Activated naive CD8-positive, alpha-beta T cell treated with anti-CD3 and anti-CD28 coated beads, Interleukin-2, amount 10 ng/mL, durations not matched to agents 7 days and 5 days (primary cell): ENCODE results near the gene HOXA5. TPM values are rescaled to one million over a fixed set of nuclear protein-coding genes. Genes with fewer than 3 reads are reported as not detected.

Experiments
- ATAC-seq: fragments of 150-1000 bp; cut with Tn5 transposase; one replicate; pipeline ENCODE4 v1.10.0; 2021; ENCODE audit warnings: low read depth, moderate library complexity
- POLR2A ChIA-PET: fragments of 350-600 bp; sonication (Branson Sonifier 250); formaldehyde crosslinking; loops from one replicate; lab custom pipeline; 2021; ENCODE audit warnings: antibody characterized with exemption; lab: Charles Lee
- DNase-seq: peaks from one replicate; pipeline ENCODE4 v3.0.0; 2021
- H3K27ac Mint-ChIP-seq: one replicate; pipeline ENCODE4 v1.8.0; 2022; ENCODE audit warnings: mild to moderate bottlenecking, mixed read lengths
- H3K27me3 Mint-ChIP-seq: one replicate; pipeline ENCODE4 v1.8.0; 2022; ENCODE audit warnings: mild to moderate bottlenecking, moderate library complexity, mixed read lengths
- H3K36me3 Mint-ChIP-seq: one replicate; pipeline ENCODE4 v1.8.0; 2021; ENCODE audit warnings: mild to moderate bottlenecking, mixed read lengths
- H3K4me1 Mint-ChIP-seq: one replicate; pipeline ENCODE4 v1.8.0; 2021; ENCODE audit warnings: mixed read lengths
- H3K4me3 Mint-ChIP-seq: one replicate; pipeline ENCODE4 v1.8.0; 2022; ENCODE audit warnings: mild to moderate bottlenecking, moderate library complexity, mixed read lengths
- H3K9me3 Mint-ChIP-seq: one replicate; pipeline ENCODE4 v1.8.0; 2021; ENCODE audit warnings: mixed read lengths
- total RNA-seq, 2 experiments: library from RNA; stranded (reverse); gene quantifications; one replicate each; pipeline ENCODE4 v1.2.3, GENCODE V29; 2021

Gene HOXA5
- total RNA-seq, 2 experiments from 2014 or later = not detected

DNA sequence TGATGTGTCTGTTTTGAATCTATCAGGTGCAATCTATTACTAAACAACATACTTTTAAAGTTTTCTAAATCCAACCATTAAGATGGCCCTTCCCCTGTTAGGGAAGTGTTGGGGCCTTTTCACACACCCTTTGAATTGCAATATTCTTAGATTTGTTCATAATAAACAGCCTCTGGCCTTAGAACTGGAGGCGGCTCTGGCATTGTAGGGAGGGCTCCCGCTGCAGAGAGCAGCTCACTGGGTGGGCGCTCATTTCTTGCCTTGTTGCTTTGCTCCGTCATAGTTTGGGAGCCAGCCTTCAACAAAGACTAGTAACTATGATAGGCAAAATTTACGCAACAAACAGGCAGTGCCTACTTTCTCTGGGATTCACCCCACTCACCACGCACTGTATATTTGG, 34.9 kb upstream of the HOXA5 start:
- ATAC-seq (no peak), DNase-seq (no peak)
- Mint-ChIP-seq H3K36me3 (peaks cover 1% of the 10 kb centered on the region), H3K27ac (no peak overlapping the region), H3K4me3 (no peak overlapping the region), H3K27me3 (peaks cover 66% of the 10 kb centered on the region), H3K4me1 (peaks cover 5% of the 10 kb centered on the region), H3K9me3 (no peaks in the 10 kb centered on the region)
- POLR2A ChIA-PET = no interaction called here

- POLR2A ChIA-PET = no interaction called here
- H3K4me3 Mint-ChIP-seq = no peak overlapping the region
- ATAC-seq (no peak), DNase-seq (no peak)
- peaks cover 1% of the 10 kb centered on the region for H3K36me3 Mint-ChIP-seq
- no peak overlapping the region for H3K27ac Mint-ChIP-seq
- H3K4me1 Mint-ChIP-seq = peaks cover 5% of the 10 kb centered on the region
- H3K27me3 Mint-ChIP-seq = peaks cover 62% of the 10 kb centered on the region
- H3K9me3 Mint-ChIP-seq = no peaks in the 10 kb centered on the region
These were observed 34.4 kb upstream of the HOXA5 start for GRCh38 chr7:27177795-27178320.

DNA sequence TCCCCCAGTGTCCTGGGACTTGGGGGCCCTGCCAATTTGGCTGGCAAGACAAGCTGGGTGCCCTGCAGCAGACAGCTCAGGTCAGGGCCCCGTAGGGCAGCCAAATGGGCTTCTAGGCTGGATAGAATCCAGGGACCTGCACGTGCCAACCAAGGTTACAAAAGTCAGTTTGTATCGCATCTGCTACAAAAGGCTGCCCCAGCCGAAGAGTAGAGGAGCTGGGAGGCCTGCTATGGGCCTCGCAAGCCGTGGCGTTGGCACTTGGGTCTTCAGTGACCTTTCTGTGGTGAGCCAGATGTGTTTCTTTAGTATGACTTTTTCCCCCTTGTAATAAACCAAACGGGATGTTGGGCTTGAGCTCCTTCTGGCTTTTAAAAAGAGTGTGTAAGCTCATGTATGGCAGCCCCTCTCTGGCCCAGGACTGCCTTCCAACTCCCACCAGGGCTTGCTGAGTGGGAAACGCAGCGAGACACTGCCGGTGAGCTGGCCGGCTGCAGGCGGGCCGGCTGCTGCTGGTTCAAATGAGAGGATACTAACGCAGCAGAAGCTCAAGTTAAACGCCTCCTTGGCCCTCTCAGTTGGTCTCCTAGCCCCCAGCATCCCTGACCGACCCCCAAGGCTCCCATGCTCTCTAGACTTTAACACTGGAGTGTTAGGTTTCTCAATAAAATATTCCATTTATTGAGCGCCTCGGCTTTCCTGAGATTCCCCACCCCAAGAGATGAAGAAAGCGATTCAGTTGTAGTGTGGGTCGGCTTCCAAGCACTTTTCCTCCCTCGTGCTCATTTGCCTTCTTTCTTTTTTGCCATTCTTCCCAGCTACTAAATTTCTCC, 33.7 kb upstream of the HOXA5 start:
- H3K4me3 Mint-ChIP-seq = no peak overlapping the region
- POLR2A ChIA-PET = interaction anchor here (0.5 to 0.7 kb wide), 2 partner anchors 14 to 1321 kb away, joined by 3 to 5 read pairs; no protein-coding TSS in a partner anchor
- H3K9me3 Mint-ChIP-seq = no peaks in the 10 kb centered on the region
- no peak overlapping the region for H3K27ac Mint-ChIP-seq
- peaks cover 8% of the 10 kb centered on the region for H3K4me1 Mint-ChIP-seq
- peak; percentile 15 for DNase-seq
- ATAC-seq = no peak
- peaks cover 62% of the 10 kb centered on the region for H3K27me3 Mint-ChIP-seq
- H3K36me3 Mint-ChIP-seq = peaks cover 1% of the 10 kb centered on the region

- DNase-seq (peak; percentile 17), ATAC-seq (no peak)
- no peak overlapping the region for H3K4me3 Mint-ChIP-seq
- H3K9me3 Mint-ChIP-seq = no peaks in the 10 kb centered on the region
- H3K27ac Mint-ChIP-seq = no peak overlapping the region
- H3K36me3 Mint-ChIP-seq = peaks cover 1% of the 10 kb centered on the region
- peaks cover 11% of the 10 kb centered on the region for H3K4me1 Mint-ChIP-seq
- POLR2A ChIA-PET = interaction anchor here (0.5 kb wide), 1 partner anchor 1320 kb away, joined by 5 read pairs; no protein-coding TSS in a partner anchor
- peaks cover 64% of the 10 kb centered on the region for H3K27me3 Mint-ChIP-seq
These were observed 33.0 kb upstream of the HOXA5 start for GRCh38 chr7:27176524-27176845.

DNA sequence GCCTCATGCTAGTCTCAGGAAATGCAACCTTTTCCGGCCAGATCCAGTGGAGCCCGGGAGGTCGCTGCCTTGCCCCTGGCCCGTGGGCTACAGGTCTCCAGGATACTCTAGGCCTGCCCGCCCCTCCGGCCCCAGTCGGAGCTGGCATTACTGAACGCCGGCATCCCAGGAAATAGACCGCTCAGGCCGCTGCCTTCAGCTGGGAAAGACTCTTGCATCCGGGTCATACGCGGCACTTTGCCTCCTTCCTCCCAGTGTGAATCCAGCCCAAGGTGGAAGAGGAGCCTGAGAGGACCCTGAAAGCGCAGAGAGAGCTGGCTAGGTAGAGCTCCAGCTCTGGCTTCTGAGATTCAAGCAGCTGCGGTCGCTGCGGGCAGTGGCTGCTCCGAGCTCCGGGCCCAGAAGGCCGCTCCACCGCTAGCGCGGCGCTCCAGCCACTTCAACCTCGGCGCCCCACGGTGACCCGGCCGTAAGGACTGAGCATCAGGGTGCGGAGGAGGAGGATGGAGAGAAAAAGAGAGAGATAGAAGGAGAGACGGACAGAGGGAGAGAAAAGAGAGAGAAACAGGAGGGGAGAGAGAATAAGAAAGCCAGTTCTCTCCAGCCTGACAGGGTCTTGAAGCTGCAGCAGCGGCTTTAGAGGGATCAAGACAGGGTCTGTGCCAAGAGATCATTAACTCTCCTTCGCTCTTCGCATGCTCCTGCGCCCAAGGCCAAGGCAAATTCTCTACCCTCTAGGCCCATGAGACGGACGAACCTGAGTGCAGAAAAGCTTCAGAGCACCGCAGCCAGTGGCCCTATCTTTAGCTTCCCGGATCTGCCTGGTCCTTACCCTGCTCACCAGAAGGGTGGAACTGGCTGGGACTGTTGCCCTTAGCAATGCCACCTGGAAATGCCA, 32.4 kb upstream of the HOXA5 start:
- peaks cover 12% of the 10 kb centered on the region for H3K4me1 Mint-ChIP-seq
- POLR2A ChIA-PET = no interaction called here
- H3K27ac Mint-ChIP-seq = no peak overlapping the region
- peaks cover 65% of the 10 kb centered on the region for H3K27me3 Mint-ChIP-seq
- no peak overlapping the region for H3K4me3 Mint-ChIP-seq
- no peaks in the 10 kb centered on the region for H3K9me3 Mint-ChIP-seq
- DNase-seq (peak; percentile 19), ATAC-seq (no peak)
- peaks cover 1% of the 10 kb centered on the region for H3K36me3 Mint-ChIP-seq

DNA sequence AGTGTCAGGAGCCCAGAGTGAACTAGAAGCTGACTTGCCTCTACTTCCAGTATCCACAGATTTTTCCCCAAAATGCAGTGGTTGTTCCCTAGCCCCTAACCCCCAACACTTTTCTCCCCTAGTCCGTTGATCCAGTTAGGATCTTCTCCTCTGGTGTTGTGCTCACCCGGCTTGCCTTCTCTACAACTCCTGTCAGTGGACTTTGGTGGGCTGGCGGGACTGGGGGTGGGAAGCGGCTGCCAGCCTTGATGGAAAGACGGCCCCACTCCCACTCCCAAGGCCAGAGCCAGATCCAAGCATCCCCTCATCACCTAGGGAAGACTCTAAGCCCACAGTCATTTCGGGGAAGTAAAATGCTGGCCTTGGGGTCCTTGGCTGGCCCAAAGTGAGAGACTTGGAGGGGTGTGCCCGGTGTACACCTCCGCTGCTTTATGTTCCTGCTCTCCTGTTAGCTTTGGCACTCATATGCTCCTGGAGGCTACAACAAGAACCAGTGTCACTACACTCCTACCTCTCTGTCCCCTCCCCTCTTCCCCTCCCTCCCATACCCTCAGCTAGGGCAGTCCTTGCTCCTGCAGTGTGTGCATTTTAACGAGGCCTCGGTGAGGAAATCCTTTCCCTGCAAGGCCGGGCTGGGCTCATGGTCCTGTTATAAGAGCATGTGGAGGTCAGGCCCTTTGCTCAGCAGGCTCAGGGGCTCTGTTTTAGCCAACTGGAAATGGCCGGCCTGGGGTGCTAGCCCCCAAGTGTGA, 31.6 kb upstream of the HOXA5 start:
- Mint-ChIP-seq H3K27me3 (peaks cover 70% of the 10 kb centered on the region), H3K27ac (no peak overlapping the region), H3K4me3 (no peak overlapping the region), H3K9me3 (no peaks in the 10 kb centered on the region), H3K4me1 (peaks cover 12% of the 10 kb centered on the region), H3K36me3 (peaks cover 1% of the 10 kb centered on the region)
- POLR2A ChIA-PET = no interaction called here
- DNase-seq = peak; percentile 10
- no peak for ATAC-seq

DNA sequence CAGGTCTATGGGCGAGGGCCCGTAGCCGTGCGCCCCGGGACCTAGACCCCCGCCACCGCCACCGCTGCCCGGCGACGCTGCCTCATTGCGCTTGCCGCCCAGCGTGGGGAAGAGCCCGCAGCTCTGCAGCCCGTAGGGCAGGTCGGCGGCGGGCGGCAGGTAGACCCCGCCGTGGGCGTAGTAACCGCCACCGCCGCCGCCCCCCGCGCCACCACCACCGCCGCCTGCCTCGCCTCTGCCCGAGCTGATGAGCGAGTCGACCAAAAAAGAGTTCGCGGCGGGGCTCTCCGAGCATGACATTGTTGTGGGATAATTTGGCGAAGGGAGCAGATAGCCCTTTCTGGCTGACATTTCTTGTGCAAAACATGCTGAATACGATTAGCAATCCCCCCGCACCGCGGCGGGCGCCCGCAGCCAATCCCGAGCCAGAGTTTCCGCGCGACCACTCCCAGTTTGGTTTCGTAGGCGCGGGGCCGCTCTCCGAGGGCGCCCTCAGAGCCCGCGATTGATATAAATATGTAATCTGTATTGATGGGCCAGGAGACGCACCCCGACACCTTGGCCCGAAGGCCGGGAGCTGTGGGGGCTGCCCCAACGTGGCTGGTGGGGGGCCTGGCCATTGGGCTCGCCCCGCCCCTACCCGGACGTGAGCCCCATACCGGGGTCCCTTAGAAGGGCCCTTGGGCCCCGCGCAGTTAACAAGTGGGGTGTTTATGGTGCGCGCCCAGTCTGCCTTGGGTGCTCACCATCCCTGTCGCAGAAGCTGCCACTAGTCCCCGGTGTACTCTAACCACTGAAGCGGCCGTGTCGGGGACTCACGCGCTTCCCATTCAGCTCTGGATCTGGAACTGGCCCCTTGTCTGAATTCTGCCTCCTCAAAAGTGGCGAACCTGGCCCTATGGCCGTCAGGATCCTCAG, 30.7 kb upstream of the HOXA5 start, which contains the start of gene HOXA10:
Gene HOXA10, minus strand, starts transcription at position 365 of the 918 bp plus-strand sequence. Its CDS starts 14 bp downstream, at position 351.
- Mint-ChIP-seq H3K9me3 (no peaks in the 10 kb centered on the region), H3K4me1 (peaks cover 9% of the 10 kb centered on the region), H3K27ac (no peak within 1 kb of the TSS), H3K4me3 (peak within 1 kb of the TSS; percentile 35), H3K27me3 (peaks cover 66% of the 10 kb centered on the region), H3K36me3 (no peaks in the 10 kb centered on the region)
- ATAC-seq = no peak
- POLR2A ChIA-PET = interaction anchor here (0.9 kb wide), 1 partner anchor 13 kb away, joined by 3 read pairs; no protein-coding TSS in a partner anchor
- peak; percentile 30 for DNase-seq

GRCh38 chr7:27173511-27173955, 30.1 kb upstream of the HOXA5 start:
- H3K36me3 Mint-ChIP-seq = peaks cover 3% of the 10 kb centered on the region
- H3K27ac Mint-ChIP-seq = no peak overlapping the region
- no peaks in the 10 kb centered on the region for H3K9me3 Mint-ChIP-seq
- peaks cover 66% of the 10 kb centered on the region for H3K27me3 Mint-ChIP-seq
- DNase-seq (peak; percentile 50), ATAC-seq (peak; percentile 39)
- peaks cover 9% of the 10 kb centered on the region for H3K4me1 Mint-ChIP-seq
- POLR2A ChIA-PET = interaction anchor here (0.9 kb wide), 1 partner anchor 14 kb away, joined by 3 read pairs; no protein-coding TSS in a partner anchor
- no peak overlapping the region for H3K4me3 Mint-ChIP-seq

GRCh38 chr7:27172823-27173510, 29.5 kb upstream of the HOXA5 start:
- H3K27ac Mint-ChIP-seq = no peak overlapping the region
- no peak for DNase-seq
- H3K36me3 Mint-ChIP-seq = peaks cover 3% of the 10 kb centered on the region
- no peaks in the 10 kb centered on the region for H3K9me3 Mint-ChIP-seq
- POLR2A ChIA-PET = interaction anchor here (0.9 kb wide), 1 partner anchor 14 kb away, joined by 3 read pairs; no protein-coding TSS in a partner anchor
- H3K4me1 Mint-ChIP-seq = peaks cover 9% of the 10 kb centered on the region
- H3K27me3 Mint-ChIP-seq = peaks cover 66% of the 10 kb centered on the region
- H3K4me3 Mint-ChIP-seq = peak overlapping the region; percentile 19
- ATAC-seq = no peak

- peaks cover 9% of the 10 kb centered on the region for H3K4me1 Mint-ChIP-seq
- H3K36me3 Mint-ChIP-seq = peaks cover 3% of the 10 kb centered on the region
- POLR2A ChIA-PET = no interaction called here
- DNase-seq = peak; percentile 31
- H3K9me3 Mint-ChIP-seq = no peaks in the 10 kb centered on the region
- peaks cover 66% of the 10 kb centered on the region for H3K27me3 Mint-ChIP-seq
- peak overlapping the region; percentile 67 for H3K27ac Mint-ChIP-seq
- peak overlapping the region; percentile 50 for H3K4me3 Mint-ChIP-seq
- no peak for ATAC-seq
These were observed 28.9 kb upstream of the HOXA5 start for GRCh38 chr7:27172315-27172774.

GRCh38 chr7:27171637-27172314, 28.3 kb upstream of the HOXA5 start:
- H3K4me3 Mint-ChIP-seq = peak overlapping the region; percentile 50
- POLR2A ChIA-PET = no interaction called here

More at GRCh38 chr7:27171637-27172314, 28.3 kb upstream of the HOXA5 start:
- ATAC-seq (no peak), DNase-seq (peak; percentile 34)
- H3K9me3 Mint-ChIP-seq = no peaks in the 10 kb centered on the region
- H3K36me3 Mint-ChIP-seq = peaks cover 5% of the 10 kb centered on the region
- peaks cover 69% of the 10 kb centered on the region for H3K27me3 Mint-ChIP-seq
- peaks cover 12% of the 10 kb centered on the region for H3K4me1 Mint-ChIP-seq
- peak overlapping the region; percentile 67 for H3K27ac Mint-ChIP-seq
